Measurements from ENCODE around the gene IER5. TPM values are rescaled to one million over a fixed set of nuclear protein-coding genes. Genes with fewer than 3 reads are reported as not detected.

Gene IER5
- total and polyA plus RNA-seq, 9 of the 15 experiments (the other 6 are each of a cell fraction or from before 2014, with no cell fraction given), result 2.4 to 32.1 (median 12.0) TPM

DNA sequence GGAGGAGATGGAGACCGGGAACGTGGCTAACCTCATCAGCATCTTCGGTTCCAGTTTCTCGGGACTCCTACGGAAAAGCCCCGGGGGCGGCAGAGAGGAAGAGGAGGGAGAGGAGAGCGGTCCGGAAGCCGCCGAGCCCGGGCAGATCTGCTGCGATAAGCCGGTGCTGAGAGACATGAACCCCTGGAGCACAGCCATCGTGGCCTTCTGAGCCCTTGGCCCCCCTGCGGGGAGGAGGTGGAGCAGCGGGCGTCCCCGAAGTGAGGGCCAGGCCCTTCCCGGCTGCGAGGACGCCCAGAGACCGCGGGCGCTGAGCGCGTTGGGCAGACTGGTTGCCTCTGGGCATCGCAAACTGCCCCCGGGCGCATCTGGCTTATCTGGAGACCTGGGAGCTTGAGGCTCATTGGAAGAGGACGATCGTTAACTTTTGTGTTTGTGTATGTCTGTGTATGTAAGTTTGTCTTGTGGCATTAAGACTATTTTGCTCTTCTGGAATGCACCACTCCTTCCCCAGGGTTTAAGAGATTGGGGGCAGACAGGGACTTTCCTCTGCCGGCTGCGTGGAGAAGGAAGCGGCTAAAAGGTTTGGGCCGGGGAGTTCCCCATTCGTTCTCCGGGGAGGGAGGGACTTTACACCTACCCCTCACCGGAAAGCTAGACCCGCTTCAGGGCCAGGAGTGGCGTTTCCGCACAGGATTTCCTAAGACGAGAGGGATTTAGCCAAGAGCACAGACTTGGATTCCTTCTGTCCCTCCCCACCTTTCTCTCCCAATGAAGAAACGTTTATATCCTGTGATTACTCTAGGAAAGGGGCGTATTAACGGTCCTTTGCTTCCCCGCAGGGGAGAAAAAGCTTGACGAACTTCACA is 1.4 kb downstream of the IER5 start (continued):
- TF ChIP-seq TAF9B (IDR thresholded peaks at IDR 0.05; ENCODE audit: partially characterized antibody) (no peak), RCOR1 (IDR thresholded peaks at IDR 0.05; ENCODE audit: borderline replicate concordance in 1 of 2, low read depth in 2 of 2, low read length in 2 of 2) (peak in 1 of 2 experiments; percentile 75; a peak in 1 of 4 replicates), DPF2 (IDR thresholded peaks at IDR 0.05) (no peak), TAF7 (tag; IDR thresholded peaks at IDR 0.05) (peak; percentile 21; the same call in 1 of the 2 replicates), ZBTB33 (CRISPR knock-in tag; IDR thresholded peaks at IDR 0.05) (peak; percentile 41; the same call in 1 of the 2 replicates), ELF1 (tag; IDR thresholded peaks at IDR 0.05) (peak; percentile 65), HMG20A (CRISPR knock-in tag; conservative IDR thresholded peaks at IDR 0.05) (no peak), GATAD2A (IDR thresholded peaks at IDR 0.05) (peak; percentile 25; the same call in 1 of the 2 replicates), ZNF57 (CRISPR knock-in tag; IDR thresholded peaks at IDR 0.05) (peak; percentile 12; the same call in 1 of the 2 replicates), POLR2G (IDR thresholded peaks at IDR 0.05; ENCODE audit: low read depth, low read length) (peak; percentile 68), MXD1 (CRISPR knock-in tag; IDR thresholded peaks at IDR 0.05; ENCODE audit: borderline replicate concordance, poor library complexity, severe bottlenecking) (no peak), ZBTB17 (CRISPR knock-in tag; IDR thresholded peaks at IDR 0.05) (peak; percentile 78; the same call in 1 of the 2 replicates), GTF2E2 (tag; IDR thresholded peaks at IDR 0.05) (no peak)
- TF ChIP-seq, protein P1, sequence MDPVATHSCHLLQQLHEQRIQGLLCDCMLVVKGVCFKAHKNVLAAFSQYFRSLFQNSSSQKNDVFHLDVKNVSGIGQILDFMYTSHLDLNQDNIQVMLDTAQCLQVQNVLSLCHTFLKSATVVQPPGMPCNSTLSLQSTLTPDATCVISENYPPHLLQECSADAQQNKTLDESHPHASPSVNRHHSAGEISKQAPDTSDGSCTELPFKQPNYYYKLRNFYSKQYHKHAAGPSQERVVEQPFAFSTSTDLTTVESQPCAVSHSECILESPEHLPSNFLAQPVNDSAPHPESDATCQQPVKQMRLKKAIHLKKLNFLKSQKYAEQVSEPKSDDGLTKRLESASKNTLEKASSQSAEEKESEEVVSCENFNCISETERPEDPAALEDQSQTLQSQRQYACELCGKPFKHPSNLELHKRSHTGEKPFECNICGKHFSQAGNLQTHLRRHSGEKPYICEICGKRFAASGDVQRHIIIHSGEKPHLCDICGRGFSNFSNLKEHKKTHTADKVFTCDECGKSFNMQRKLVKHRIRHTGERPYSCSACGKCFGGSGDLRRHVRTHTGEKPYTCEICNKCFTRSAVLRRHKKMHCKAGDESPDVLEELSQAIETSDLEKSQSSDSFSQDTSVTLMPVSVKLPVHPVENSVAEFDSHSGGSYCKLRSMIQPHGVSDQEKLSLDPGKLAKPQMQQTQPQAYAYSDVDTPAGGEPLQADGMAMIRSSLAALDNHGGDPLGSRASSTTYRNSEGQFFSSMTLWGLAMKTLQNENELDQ (CRISPR knock-in tag; IDR thresholded peaks at IDR 0.05; ENCODE audit: borderline replicate concordance), result peak; percentile 87
- TF ChIP-seq, protein P2, sequence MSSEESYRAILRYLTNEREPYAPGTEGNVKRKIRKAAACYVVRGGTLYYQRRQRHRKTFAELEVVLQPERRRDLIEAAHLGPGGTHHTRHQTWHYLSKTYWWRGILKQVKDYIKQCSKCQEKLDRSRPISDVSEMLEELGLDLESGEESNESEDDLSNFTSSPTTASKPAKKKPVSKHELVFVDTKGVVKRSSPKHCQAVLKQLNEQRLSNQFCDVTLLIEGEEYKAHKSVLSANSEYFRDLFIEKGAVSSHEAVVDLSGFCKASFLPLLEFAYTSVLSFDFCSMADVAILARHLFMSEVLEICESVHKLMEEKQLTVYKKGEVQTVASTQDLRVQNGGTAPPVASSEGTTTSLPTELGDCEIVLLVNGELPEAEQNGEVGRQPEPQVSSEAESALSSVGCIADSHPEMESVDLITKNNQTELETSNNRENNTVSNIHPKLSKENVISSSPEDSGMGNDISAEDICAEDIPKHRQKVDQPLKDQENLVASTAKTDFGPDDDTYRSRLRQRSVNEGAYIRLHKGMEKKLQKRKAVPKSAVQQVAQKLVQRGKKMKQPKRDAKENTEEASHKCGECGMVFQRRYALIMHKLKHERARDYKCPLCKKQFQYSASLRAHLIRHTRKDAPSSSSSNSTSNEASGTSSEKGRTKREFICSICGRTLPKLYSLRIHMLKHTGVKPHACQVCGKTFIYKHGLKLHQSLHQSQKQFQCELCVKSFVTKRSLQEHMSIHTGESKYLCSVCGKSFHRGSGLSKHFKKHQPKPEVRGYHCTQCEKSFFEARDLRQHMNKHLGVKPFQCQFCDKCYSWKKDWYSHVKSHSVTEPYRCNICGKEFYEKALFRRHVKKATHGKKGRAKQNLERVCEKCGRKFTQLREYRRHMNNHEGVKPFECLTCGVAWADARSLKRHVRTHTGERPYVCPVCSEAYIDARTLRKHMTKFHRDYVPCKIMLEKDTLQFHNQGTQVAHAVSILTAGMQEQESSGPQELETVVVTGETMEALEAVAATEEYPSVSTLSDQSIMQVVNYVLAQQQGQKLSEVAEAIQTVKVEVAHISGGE (CRISPR knock-in tag; IDR thresholded peaks at IDR 0.05), result peak in 1 of 3 experiments; percentile 42; a peak in 1 of 6 replicates
- TF ChIP-seq, protein P3, sequence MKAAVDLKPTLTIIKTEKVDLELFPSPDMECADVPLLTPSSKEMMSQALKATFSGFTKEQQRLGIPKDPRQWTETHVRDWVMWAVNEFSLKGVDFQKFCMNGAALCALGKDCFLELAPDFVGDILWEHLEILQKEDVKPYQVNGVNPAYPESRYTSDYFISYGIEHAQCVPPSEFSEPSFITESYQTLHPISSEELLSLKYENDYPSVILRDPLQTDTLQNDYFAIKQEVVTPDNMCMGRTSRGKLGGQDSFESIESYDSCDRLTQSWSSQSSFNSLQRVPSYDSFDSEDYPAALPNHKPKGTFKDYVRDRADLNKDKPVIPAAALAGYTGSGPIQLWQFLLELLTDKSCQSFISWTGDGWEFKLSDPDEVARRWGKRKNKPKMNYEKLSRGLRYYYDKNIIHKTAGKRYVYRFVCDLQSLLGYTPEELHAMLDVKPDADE (conservative IDR thresholded peaks at IDR 0.05; ENCODE audit: control insufficient read depth, low read depth, low read length), result peak; percentile 72; the same call in 1 of the 2 replicates
